HG03060 (cell line): ENCODE results near the gene FIP1L1.

ENCODE experiments used
- ATAC-seq: cut with Tn5 transposase; IDR thresholded peaks from one replicate; pipeline ENCODE4 v1.9.1; 2021; ENCODE audit warnings: low read depth, moderate number of reproducible peaks; ENCODE audit not compliant: unreplicated experiment

Gene FIP1L1

DNA sequence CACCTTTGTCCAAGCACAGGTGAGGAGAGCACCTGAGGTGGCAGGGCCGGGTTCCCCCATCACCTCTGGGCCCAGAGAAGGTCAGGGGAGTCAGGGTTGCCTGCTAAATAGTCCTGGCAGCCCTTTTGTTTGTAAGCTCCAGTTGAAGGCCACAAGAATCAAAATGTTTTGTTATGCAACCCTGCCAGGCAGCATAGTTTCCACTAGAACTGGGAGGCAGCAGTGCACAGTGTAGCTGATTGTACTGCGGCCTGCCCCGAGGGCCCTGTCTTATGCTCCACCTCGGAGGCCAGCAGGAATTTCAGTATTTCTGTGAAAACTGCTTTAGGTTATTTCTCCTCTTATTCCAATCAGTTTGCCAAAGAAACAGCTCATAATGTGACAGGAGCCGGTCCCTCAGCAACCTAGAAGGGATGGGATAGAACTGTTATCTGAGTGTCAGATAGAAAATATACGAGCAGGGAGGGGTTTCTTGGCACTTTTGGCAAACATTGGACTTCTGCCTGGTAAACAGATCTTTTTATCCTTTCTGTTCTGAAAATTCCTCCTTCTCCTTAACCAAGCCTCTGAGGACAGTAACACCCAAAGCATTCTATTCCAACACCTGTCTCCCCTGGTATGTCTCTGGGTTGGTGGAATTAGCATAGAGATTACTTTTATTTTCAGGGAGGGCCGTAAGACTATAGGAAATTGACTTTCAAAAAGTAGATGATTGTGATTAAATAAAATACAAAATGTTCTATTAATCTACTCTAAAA is 120.2 kb downstream of the FIP1L1 start:
- ATAC-seq = no peak

DNA sequence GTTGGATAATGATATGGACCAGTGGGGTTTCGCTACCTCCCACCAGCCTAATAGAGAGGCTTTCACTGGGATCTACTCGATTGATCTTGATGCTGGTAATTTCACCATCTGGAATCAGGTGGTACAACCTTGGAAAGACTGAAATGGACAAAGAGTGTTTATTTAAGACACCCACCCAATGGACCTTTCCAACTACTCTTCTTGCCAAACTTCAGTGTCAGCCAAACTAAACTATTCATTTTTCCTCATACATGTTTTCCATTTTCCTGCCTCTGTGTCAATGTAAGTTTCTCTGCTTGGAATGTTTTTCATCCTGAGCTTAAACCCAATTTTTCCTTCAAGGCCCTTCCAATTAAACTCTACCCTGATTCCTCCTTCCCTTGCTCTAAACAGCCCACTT is 121.3 kb downstream of the FIP1L1 start:
- no peak for ATAC-seq

DNA sequence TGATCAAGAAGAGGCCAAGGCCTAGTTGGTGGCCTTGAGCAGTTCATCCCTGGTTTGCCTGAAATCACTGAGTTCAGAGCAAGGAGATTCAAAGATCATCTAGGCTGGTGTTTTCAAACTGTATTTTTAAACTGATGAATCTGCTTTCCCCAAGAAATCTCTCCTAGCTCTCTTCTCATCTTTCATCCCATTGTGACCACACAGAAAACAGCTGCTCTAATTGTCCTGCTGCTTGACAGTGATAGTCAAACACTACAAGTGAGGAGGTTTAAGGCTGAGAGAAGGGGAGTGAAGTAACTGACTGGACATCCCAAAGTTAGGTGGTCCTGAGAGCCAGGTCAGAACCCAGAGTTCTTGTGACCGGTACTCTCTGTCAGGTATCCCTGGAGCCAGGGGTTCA is 122.3 kb downstream of the FIP1L1 start:
- no peak for ATAC-seq

DNA sequence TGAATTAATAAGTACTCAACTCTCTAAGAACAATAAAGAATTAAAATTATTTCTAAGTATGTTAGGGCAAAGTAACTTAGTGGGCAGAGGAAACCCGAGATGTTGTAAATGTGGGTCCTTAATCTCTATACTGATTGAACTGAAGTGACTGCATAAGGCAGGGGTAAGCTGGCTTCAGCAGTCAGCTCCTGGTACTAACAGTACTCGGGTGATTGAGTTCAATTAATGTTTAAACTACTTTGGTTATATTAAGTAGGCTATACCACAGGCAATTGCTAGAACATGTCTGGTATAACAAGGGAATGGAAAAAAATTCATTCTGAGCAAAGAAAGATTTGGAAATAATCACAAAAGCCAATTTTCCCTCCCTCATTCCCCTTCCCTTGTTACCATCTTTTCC is 123.1 kb downstream of the FIP1L1 start:
- no peak for ATAC-seq

DNA sequence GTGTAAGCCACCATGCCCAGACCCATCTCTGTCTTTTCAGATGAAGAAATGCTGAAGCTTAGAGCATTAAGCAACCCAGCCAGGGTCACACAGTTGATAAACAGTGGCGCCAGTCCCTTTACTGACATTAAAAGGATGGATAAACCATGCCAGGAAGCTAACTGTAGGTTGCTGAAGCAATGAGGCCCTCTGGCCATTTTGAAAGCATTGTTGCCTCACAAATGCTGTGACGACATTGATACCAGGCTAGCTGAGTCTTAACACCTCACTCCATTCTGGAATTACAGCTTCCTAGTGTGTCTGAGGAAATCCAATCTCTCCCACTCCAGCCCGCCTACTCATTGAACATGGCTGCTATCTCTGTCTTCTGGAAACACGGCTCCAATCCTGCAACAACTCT is 124.1 kb downstream of the FIP1L1 start:
- no peak for ATAC-seq

DNA sequence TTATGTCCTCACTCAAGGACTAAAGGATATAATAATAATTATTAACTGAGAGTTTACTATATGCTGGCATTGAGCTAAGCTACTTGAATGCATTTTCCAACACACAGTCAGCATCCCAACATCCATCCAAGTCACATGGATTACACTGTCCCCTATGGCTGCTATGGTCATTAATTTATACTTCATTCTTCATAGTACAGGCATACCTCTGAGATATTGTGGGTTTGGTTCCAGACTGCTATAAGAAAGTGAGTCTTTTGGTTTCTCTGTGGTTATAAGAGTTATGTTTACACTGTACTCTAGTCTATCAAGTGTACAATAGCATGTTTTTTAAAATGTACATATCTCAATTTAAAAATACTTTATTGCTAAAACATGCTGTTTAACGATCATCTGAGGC is 124.7 kb downstream of the FIP1L1 start:
- ATAC-seq = no peak

DNA sequence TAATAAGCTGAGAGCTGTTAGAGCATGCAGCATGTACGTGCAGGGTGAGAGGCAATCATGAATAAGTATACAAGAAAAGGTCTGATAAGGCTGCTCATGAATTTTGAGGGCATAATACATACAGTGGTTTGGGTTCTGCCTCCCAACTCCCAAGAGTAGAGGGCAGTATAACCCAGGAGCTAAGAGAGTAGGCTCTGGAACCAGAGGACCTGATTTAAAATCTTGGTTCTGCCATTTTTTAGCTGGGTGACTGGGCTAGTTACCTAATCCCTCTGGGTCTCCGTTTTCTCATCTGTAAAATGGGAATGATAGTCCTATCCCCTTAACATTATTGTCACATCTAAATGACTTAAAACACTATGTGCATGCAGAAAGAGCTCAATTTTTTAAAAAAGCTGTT is 128.5 kb downstream of the FIP1L1 start:
- ATAC-seq = no peak

DNA sequence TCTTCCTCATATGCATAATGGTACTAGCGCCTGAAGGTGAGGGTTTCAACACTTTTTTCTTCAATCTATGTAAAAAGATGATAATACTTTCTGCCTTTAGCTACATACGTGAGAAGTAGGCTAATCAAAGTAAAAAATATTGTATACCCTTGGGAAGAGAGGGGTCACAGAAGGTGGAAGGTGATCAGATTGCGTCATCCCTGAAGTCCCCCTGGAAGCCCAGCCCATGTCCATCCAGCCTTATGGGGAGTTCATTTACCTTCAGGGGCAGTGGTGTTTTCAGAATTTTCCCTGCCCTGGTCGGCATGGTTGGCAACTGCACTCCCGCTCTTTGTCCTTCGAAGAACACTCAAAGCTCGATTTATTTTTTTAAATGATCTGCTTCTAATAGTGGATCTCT is 129.6 kb downstream of the FIP1L1 start:
- no peak for ATAC-seq

DNA sequence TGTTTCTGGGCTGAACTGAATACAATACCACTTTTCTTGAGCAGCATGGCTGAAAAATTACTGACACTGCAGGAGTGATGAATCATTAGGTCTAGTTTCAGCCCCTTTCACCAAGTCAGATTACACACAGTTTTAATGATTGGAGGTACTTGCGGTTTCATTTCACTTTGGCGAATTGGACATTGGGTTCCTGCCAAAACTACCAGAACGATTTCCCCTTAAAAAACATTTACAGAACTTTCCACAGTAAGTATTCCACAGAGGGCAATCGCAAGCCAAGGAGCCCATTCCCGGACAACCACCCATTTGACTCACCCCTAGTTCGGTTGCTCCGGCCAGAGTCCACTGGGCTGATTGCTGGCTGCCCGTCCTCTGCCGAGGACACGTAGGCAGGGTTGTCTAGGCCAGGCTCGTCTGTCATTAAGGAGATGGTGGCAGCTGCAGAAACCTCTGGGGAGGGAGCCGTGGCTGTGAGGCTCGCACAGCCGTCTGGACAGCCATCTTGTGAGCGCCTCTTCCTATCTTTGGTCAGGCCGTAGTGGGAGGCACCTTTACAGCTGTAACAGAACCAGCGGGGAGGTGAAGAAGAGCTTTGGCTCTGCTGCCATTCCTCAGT is 130.3 kb downstream of the FIP1L1 start:
- no peak for ATAC-seq

DNA sequence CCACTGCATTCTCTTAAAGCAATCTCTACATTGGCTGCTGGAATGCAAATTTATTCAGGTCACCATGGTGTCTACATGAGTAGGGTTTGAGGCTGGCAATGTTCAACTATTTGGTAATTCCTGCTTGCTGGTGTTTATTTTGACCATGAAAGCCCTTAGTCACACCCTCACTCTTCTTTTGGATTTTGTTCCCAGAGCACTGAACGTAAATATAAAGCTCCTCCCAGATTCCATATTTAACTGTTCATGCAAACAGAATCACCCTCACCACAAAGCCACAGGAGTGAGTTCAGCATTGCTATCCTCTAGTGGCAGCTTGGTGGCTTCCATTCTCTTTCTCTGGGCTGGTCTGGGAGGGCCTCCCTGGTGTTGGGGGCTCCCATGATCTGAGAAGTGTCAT is 131.0 kb downstream of the FIP1L1 start:
- no peak for ATAC-seq

DNA sequence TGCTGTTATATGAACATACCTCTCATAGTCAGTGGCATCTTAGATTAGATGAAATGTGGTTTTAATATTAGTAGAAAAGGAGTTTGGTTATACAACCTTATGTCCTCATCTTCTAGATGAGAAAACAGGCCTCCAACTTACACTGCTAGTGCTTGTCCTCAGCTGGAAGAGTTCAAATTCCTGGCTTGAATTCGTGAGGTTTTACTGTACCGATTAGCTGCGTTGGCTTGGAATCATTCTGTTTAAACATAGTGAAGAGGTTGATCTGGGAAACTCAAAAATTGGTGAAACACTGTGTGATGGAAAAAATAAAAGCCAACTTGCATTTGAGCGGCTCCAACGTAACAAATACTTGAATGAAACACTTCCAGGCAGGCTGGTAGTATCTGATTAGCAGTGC is 132.9 kb downstream of the FIP1L1 start:
- no peak for ATAC-seq
